Stimulated activated naive CD8-positive, alpha-beta T cell treated with anti-CD3 and anti-CD28 coated beads, Interleukin-15, Interleukin-2, amounts not matched to agents 100 U/mL and 50 U/mL, for 24 hours (primary cell): ENCODE measurements around the gene RPL13.

ENCODE experiments used
- ATAC-seq: fragments of 150-1000 bp; cut with Tn5 transposase; one replicate; pipeline ENCODE4 v1.10.0; 2021
- DNase-seq: peaks from one replicate; pipeline ENCODE4 v3.0.0; 2021

RPL13 gene

GRCh38 chr16:89599451-89599858 is 39.0 kb downstream of the RPL13 start:
- DNase-seq (peak; percentile 62), ATAC-seq (peak; percentile 30)

GRCh38 chr16:89599902-89600301 is 39.4 kb downstream of the RPL13 start:
- no peak for ATAC-seq
- no peak for DNase-seq

DNA sequence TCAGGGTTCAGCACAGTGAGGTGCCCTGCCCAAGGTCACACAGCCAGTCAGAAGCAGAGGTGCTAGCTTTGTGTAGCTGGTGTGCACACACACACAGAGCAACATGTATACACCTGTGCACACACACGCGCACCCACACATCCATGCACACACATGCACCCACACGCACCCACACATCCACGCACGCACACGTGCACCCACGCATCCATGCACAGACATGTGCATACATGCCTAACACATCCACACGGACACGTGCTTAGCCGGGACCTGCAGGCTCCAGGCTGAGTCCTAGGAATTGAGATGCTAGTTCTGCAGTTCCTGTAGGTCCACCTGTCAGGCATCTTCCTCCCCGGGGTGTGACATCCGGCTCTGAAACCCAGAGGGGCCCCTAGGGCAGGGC is 39.9 kb downstream of the RPL13 start:
- no peak for ATAC-seq
- no peak for DNase-seq

- ATAC-seq (no peak), DNase-seq (no peak)
Measured at GRCh38 chr16:89600956-89601355, 40.5 kb downstream of the RPL13 start.

DNA sequence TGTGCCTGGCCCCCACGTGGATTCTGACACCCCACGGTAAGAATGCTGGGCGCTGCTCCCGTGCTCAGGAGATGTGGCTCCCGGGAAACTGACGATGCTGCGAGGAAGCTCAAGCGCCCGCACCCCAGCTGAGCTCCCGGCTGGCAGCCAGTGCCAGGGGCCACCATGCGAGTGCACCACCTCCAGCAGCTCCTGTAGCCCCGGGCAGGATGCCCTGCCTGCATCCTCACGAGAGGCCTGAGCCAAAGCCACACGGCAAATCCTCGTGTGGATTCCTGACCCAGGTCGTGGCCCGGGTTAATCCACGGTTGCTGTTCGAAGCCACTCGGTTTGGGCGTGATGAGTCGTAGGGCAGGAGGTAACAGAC is 41.4 kb downstream of the RPL13 start:
- ATAC-seq (no peak), DNase-seq (no peak)

GRCh38 chr16:89602273-89602951 is 41.9 kb downstream of the RPL13 start:
- ATAC-seq, result peak; percentile 91
- peak; percentile 75 for DNase-seq

DNA sequence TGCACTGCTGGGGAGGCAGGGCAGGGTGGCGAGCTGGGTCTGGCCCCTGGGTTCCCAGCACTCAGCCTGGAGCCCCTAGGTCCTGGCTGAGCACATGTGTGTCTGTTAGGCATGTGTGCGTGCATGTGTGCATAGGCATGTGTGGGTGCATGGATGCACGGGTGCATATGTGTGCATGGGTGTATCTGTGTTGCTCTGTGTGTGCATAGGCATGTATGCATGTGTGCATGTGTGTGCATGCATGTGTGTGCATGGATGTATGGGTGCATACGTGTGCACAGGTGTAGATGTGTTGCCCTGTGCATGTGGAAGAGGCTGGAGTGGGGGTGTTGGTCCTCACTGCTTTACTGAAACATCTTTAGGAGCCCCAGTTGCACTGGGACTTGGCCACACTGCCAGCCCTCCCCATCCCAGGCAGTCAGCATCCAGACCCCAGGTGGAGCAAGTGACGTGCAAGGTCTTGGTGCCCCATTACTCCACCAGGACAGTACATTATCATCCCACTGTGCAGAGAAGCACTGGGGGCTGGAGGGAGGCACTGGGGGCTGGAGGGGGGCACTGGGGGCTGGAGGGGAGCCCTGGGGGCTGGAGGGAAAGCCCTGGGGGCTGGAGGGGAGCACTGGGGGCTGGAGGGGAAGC is 42.6 kb downstream of the RPL13 start:
- no peak for ATAC-seq

GRCh38 chr16:89604764-89605163 is 44.3 kb downstream of the RPL13 start:
- ATAC-seq (no peak), DNase-seq (no peak)

More for the DNA sequence above, 42.6 kb downstream of the RPL13 start:
- no peak for DNase-seq

DNA sequence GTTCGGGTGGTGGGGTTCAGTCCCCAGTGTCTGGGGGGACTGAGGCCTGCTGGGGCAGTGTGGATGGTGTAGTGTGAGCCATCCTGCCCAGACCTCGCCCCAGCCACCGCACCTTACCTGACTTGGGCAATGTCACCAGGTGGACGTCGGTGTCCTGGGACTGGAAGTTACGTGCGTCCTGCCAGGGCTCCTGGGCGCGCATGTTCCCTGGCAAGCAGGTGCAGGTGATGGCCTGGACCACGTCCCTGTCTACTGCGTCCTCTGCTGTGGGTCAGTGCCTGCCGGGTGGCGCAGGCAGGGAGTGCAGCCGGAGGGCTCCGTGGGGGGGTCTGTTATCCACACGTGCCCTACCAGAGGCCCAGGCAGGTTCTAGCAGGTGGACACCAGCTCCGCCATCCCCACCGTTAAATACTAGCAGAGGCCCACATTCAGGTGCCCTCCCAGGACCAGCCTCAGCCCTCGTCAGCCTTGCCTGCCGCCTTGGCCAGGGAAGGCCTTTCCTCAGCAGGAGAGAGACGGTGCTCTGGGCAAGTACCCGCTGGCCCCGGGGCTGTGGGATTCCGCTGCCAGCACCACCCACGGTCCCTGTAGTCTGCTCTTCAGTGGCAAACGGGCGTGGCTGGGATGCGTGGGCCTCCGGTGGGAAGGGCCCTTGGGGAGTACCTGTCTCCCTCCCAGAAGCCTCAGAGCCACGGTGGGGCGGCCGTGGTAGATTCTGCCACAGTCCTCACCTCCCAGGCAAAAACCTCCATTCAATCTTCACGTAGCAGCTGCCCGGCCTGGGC is 44.9 kb downstream of the RPL13 start:
- ATAC-seq (no peak), DNase-seq (no peak)

GRCh38 chr16:89606006-89606405 is 45.5 kb downstream of the RPL13 start:
- DNase-seq, result no peak
- no peak for ATAC-seq

- DNase-seq (no peak), ATAC-seq (no peak)
Measured at GRCh38 chr16:89607453-89607852, 47.0 kb downstream of the RPL13 start.

DNA sequence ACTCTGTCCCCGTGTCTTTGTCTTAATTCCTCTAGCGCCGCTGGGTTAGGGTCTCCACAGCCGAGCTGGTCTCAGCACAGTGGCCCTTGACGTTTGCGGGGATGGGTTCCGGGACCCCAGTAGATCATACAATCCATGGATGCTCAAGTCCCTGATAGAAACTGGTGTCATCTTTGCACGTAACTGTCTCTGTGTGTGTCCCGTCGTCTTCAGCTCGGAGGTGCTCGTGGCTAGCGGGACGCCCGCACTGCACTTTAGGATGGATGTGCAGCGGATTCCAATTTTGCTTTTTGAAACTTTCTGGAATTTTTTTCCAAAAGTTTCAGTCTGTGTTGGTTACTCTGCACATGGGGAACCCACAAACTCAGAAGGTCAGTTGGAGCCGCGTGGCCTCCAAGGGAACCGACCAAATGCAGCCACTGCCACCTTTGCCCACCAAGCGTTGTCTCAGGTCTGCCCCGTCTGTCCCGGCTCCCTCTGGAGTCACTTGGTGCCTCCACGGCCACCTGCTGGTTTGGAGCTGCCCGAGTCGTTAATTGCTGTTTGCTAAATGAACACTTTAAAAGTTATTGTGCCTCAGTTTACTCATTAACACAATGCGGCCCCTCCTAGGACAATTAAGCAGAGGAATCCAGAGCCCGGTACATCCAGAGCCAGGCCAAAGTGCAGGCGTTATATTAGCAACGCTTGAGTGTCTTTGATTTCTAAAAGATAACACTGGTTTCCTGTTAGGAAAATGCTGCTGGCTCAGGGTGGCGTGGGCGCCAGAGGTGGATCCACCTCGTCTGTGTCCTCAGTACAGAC is 47.7 kb downstream of the RPL13 start:
- DNase-seq, result no peak
- ATAC-seq, result no peak

DNA sequence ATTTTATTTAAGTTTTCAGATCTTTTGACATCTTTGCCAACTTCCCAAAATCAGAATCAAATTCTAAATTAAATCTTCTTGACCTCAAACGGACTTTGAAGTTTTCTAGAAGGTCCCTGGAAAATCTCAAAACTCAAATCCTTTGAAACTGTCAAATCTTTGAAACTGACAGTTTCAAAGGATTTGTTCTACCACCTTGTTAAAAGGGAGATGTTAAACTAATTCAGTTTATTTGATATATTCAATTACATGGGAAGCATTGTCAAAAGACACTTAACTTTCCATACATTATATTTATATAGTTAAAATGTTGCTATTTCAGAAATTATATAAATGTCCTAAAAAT is 49.6 kb downstream of the RPL13 start:
- no peak for DNase-seq
- ATAC-seq, result no peak

DNA sequence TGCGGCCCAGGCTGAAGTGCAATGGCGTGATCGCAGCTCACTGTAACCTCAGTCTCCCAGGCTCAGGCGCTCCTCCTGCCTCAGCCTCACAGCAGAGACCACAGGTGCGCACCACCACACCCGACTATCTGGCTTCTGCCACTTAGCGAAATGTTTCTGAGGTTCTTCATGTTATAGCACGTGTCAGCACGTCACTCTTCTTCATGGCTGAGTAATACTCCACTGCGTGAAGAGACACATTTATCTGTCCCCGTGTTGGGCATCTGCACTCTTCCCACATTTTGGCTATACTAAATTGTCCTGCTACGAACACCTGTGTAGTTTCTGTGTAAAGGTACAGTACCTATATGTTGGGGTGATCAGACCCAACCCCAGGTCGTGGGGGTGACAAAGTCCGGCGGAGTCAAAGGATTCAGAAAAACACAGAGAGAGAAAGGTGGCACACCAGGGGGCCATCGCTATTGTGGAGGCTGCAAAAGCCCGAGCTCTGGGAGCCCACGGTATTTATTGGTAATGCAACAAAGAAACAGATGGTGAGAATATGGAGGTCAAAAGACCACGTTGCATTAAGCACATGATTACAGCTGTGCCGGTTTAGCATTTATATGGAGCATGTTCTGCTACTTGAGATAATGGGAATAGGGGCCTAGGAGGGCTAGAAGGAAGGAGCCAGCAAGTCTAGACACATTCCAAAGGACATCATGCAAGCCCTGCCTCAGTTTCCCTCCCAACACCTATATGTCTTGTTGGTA is 52.1 kb downstream of the RPL13 start:
- ATAC-seq, result no peak

DNA sequence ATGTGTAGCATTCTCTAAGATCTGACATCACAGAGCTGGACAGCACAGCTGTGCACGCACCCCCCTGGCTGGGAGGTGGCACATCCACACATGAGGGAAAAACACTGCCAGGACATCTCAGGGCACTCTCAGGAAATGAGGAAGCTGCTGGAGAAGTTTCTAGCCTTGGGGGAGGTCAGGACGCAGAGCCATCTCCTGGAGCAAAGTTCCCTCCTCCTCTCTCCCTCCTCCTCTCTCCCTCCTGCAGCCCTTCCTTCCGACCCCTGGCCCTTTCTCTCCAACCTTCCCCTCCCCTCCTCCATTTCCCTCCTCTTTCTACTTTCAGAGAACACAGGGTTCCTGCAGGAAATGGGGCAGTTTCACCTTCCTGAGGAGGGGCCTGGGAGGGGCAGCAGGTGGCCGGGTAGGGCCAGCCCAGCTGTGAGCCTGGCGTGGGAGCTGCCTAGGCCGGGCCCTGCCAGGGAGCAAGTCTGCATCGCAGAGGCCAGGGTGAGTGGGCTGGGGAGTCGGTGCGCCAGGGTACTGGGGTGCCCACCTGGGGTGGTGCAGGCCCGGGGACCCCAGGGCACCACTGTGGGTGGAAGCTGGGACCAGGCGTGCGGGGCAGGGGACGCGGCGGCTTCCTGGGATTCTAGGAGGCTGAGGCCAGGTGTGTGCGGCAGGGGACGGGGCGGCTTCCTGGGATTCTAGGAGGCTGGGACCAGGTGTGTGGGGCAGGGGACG is 52.9 kb downstream of the RPL13 start, which contains the start of gene DPEP1:
Gene DPEP1 (plus strand): TSS at position 412 of the 723 bp plus-strand sequence. CDS start 16,769 bp downstream, outside the sequence.
- DNase-seq (no peak), ATAC-seq (no peak)

More for the DNA sequence above, 52.1 kb downstream of the RPL13 start:
- no peak for DNase-seq

GRCh38 chr16:89613954-89614459 is 53.5 kb downstream of the RPL13 start:
- ATAC-seq, result no peak
- no peak for DNase-seq
